Left hindlimb (tissue), 1 donor: Measurements from ENCODE around the gene LTB4R.
"Not testable (repeated sequence)": the region's sequence is repeated elsewhere in the genome, so short reads cannot be mapped to it uniquely, and the experiment has no call there.

ENCODE experiments used
- DNase-seq: peaks from one replicate; pipeline ENCODE4 v3.0.0-alpha.2; 2018

Gene LTB4R

GRCh38 chr14:24348186-24348585 is 36.9 kb downstream of the LTB4R start:
- no peak for DNase-seq

- DNase-seq, result no peak
These were observed 38.4 kb downstream of the LTB4R start for GRCh38 chr14:24349742-24350141.

GRCh38 chr14:24351517-24351916 is 40.2 kb downstream of the LTB4R start:
- no peak for DNase-seq

- DNase-seq, result no peak
These were observed 42.5 kb downstream of the LTB4R start for GRCh38 chr14:24353559-24354481.

- DNase-seq, result not testable (repeated sequence)
These were observed 43.2 kb downstream of the LTB4R start for GRCh38 chr14:24354482-24354825.

GRCh38 chr14:24355009-24355408 is 43.7 kb downstream of the LTB4R start:
- DNase-seq, result no peak

GRCh38 chr14:24356208-24356607 is 44.9 kb downstream of the LTB4R start:
- DNase-seq, result no peak

- no peak for DNase-seq
These were observed 49.0 kb downstream of the LTB4R start for GRCh38 chr14:24360281-24360680.

GRCh38 chr14:24361326-24361725 is 50.0 kb downstream of the LTB4R start:
- DNase-seq, result no peak

- no peak for DNase-seq
These were observed 51.1 kb downstream of the LTB4R start for GRCh38 chr14:24362241-24362960.

GRCh38 chr14:24363401-24363800 is 52.1 kb downstream of the LTB4R start:
- no peak for DNase-seq

- no peak for DNase-seq
These were observed 53.5 kb downstream of the LTB4R start for GRCh38 chr14:24364841-24365240.

- peak; percentile 90 for DNase-seq
These were observed 54.5 kb downstream of the LTB4R start for GRCh38 chr14:24365600-24366412.

- no peak for DNase-seq
These were observed 55.1 kb downstream of the LTB4R start for GRCh38 chr14:24366413-24366720.

- DNase-seq, result peak; percentile 96
These were observed 55.6 kb downstream of the LTB4R start for GRCh38 chr14:24366721-24367513.
